T-cell (primary cell): ENCODE measurements around the gene SLC43A3. TPM values are rescaled to one million over a fixed set of nuclear protein-coding genes. Genes with fewer than 3 reads are reported as not detected.

Experiments used
- ATAC-seq, 4 experiments: fragments of 200-7000 bp in 3 of 4; fragments of 150-1000 bp in 1 of 4; cut with Tn5 transposase; replicated peaks in 1 of 4; 1 replicate in 3 of 4; 2 replicates in 1 of 4; pipeline ENCODE4 v1.10.0; 2021; ENCODE audit warnings: moderate library complexity in 3 of 4, mild to moderate bottlenecking in 2 of 4, moderate number of reproducible peaks in 1 of 4
- CTCF ChIA-PET, 2 donors: fragments of 300-600 bp; sonication (Branson Sonifier 250); formaldehyde crosslinking; loops; one replicate each; lab custom pipeline; 2022; ENCODE audit warnings: antibody characterized with exemption in 2 of 2; lab: Charles Lee
- POLR2A ChIA-PET, 2 donors: fragments of 300-600 bp; sonication (Branson Sonifier 250); formaldehyde crosslinking; loops; one replicate each; lab custom pipeline; 2022; ENCODE audit warnings: antibody characterized with exemption in 2 of 2; lab: Charles Lee
- DNase-seq, 35 experiments: peaks; one replicate each; pipeline versions ENCODE4 v3.0.0 to v3.0.0-alpha.2; 2013 to 2023
- H3K27ac ChIP-seq: one replicate; pipeline ENCODE4 v1.5.1; 2013; ENCODE audit warnings: low read length
- H3K27me3 ChIP-seq, 2 experiments: replicated peaks in 1 of 2; 1 replicate in 1 of 2; 2 replicates in 1 of 2; pipeline versions ENCODE4 v1.6.1 to v1.7.0; 2013; ENCODE audit warnings: low read length in 1 of 2, mixed read lengths in 1 of 2; ENCODE audit not compliant: control insufficient read depth in 2 of 2, insufficient read depth in 2 of 2; ENCODE audit errors: extremely low read depth in 1 of 2
- H3K36me3 ChIP-seq, 2 donors: 1 replicate in 1 of 2; 2 replicates in 1 of 2; pipeline versions ENCODE4 v1.6.1 to v1.7.0; 2013; ENCODE audit warnings: low read length in 1 of 2; ENCODE audit not compliant: control insufficient read depth in 2 of 2, insufficient read depth in 1 of 2; ENCODE audit errors: extremely low read depth in 1 of 2
- H3K4me1 ChIP-seq, 2 experiments: 1 replicate in 1 of 2; 2 replicates in 1 of 2; pipeline versions ENCODE4 v1.6.1 to v1.7.0; 2013; ENCODE audit warnings: low read length in 2 of 2, mixed read lengths in 1 of 2; ENCODE audit not compliant: insufficient read depth in 2 of 2, control insufficient read depth in 1 of 2; ENCODE audit errors: extremely low read depth in 1 of 2
- H3K4me3 ChIP-seq, 2 donors: 1 replicate in 1 of 2; 2 replicates in 1 of 2; pipeline versions ENCODE4 v1.5.1 to v1.7.0; 2013; ENCODE audit warnings: mild to moderate bottlenecking in 2 of 2, low read length in 1 of 2, moderate library complexity in 1 of 2; ENCODE audit not compliant: control insufficient read depth in 1 of 2; ENCODE audit errors: extremely low read depth in 1 of 2
- H3K9me3 ChIP-seq: 2 replicates; pipeline ENCODE4 v1.7.0; 2013
- H3K27ac Mint-ChIP-seq, 2 donors: one replicate each; pipeline ENCODE4 v1.8.0; 2020 to 2021; ENCODE audit warnings: mild to moderate bottlenecking in 2 of 2, mixed read lengths in 2 of 2
- H3K27me3 Mint-ChIP-seq, 2 donors: one replicate each; pipeline ENCODE4 v1.8.0; 2021 to 2022; ENCODE audit warnings: mixed read lengths in 2 of 2
- H3K36me3 Mint-ChIP-seq: one replicate; pipeline ENCODE4 v1.8.0; 2021; ENCODE audit warnings: mixed read lengths
- H3K4me1 Mint-ChIP-seq, 3 donors: one replicate each; pipeline ENCODE4 v1.8.0; 2020 to 2022; ENCODE audit warnings: mixed read lengths in 3 of 3, mild to moderate bottlenecking in 1 of 3
- H3K4me3 Mint-ChIP-seq, 3 donors: one replicate each; pipeline ENCODE4 v1.8.0; 2020 to 2022; ENCODE audit warnings: mild to moderate bottlenecking in 3 of 3, mixed read lengths in 3 of 3, moderate library complexity in 3 of 3
- H3K9me3 Mint-ChIP-seq, 3 donors: one replicate each; pipeline ENCODE4 v1.8.0; 2020 to 2022; ENCODE audit warnings: mixed read lengths in 3 of 3
- WGBS: methylation state at CpG from one replicate; pipeline ENCODE4 v1.1.5; 2013; ENCODE audit warnings: missing lambda C conversion rate; ENCODE audit not compliant: insufficient coverage; 5-methylcytosine and 5-hydroxymethylcytosine counted together
- total RNA-seq, 35 experiments: library from RNA in 6 of 35; stranded (reverse) in 6 of 35; fragments of 120-200 nt in 1 of 35; gene quantifications; one replicate each; pipeline versions ENCODE4 v1.2.1 to v1.2.4 and lab custom pipeline; 2013 to 2026

The SLC43A3 gene
- total RNA-seq, 5 donors from 2014 or later (not counting 1 experiment from before 2014, with no cell fraction given) = 9.9 to 18.1 (median 13.6) TPM

GRCh38 chr11:57390535-57390934 is 36.4 kb downstream of the SLC43A3 start, which contains the start of gene PRG2:
PRG2 (minus strand) TSS chr11:57390650; CDS start chr11:57389944, 706 bp downstream.
- H3K27me3 Mint-ChIP-seq = peaks cover 0 to 4% of the 10 kb centered on the region in 2 donors
- no peaks in the 10 kb centered on the region for H3K9me3 ChIP-seq
- H3K27me3 ChIP-seq = no peaks in the 10 kb centered on the region
- no peak within 1 kb of the TSS for H3K4me3 ChIP-seq
- no peak within 1 kb of the TSS for H3K27ac ChIP-seq
- ATAC-seq (no peak), DNase-seq (no peak)
- H3K27ac Mint-ChIP-seq = no peak within 1 kb of the TSS
- H3K36me3 ChIP-seq = no peaks in the 10 kb centered on the region
- no peak within 1 kb of the TSS for H3K4me3 Mint-ChIP-seq
- 40% methylated on average over 1 of the region's 2 CpGs for WGBS
- ChIA-PET POLR2A (interaction anchor here in 1 of 2 donors (0.6 kb wide), 1 partner anchor 39 kb away, joined by 5 read pairs; no protein-coding TSS in a partner anchor), CTCF (no interaction called here)
- H3K4me1 ChIP-seq = no peaks in the 10 kb centered on the region
- no peaks in the 10 kb centered on the region for H3K36me3 Mint-ChIP-seq
- no peaks in the 10 kb centered on the region for H3K9me3 Mint-ChIP-seq
- no peaks in the 10 kb centered on the region for H3K4me1 Mint-ChIP-seq

DNA sequence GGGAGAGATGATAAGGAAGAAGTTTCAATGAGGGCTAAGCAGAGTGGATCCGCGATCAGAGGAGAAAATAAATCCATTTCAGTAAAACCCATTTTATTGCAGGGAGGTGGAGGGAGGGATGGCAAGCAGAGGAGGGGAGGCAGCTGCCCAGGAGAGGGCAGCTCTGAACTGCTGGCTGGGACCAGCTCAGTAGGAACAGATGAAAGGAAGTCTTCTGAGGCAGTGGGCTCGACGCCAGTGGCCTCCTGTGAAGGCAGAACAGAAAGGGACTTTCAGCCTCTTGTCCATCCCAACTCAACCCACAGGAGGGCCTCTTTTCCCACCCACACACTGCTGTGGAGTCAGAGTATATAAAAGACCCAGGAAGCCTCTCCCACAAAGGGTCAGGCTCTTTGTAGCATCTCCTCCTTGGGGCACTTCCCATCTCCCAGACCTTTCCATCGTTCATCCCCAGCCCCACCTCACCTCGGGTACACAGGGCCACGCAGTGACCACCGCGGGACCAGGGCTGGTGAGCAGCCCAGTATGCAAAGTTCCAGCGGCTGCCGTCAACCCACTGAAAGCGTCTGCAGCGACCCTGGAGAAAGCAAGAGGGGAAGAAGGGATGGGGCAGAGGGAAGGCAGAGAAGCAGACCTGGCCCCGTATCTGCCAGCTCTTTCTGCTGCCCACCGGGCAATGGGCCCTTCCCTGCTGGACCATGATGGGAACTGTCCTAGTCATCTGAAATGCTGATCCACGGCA is 39.5 kb downstream of the SLC43A3 start:
- no peak for DNase-seq
- CTCF ChIA-PET = no interaction called here
- H3K36me3 ChIP-seq = no peaks in the 10 kb centered on the region
- H3K36me3 Mint-ChIP-seq = no peaks in the 10 kb centered on the region
- no peak overlapping the region for H3K4me3 ChIP-seq
- no peaks in the 10 kb centered on the region for H3K4me1 ChIP-seq
- H3K9me3 ChIP-seq = no peaks in the 10 kb centered on the region
- H3K27ac Mint-ChIP-seq = no peak overlapping the region
- POLR2A ChIA-PET = no interaction called here
- H3K4me1 Mint-ChIP-seq = no peaks in the 10 kb centered on the region
- 85% methylated on average over 8 of the region's 16 CpGs for WGBS
- no peaks in the 10 kb centered on the region for H3K9me3 Mint-ChIP-seq
- no peak overlapping the region for H3K4me3 Mint-ChIP-seq
- peaks cover 0 to 2% of the 10 kb centered on the region in 2 experiments for H3K27me3 ChIP-seq
- no peak overlapping the region for H3K27ac ChIP-seq
- ATAC-seq = no peak
- peaks cover under 1 to 10% of the 10 kb centered on the region in 2 donors for H3K27me3 Mint-ChIP-seq

- CTCF ChIA-PET = no interaction called here
- POLR2A ChIA-PET = no interaction called here
- peaks cover 6 to 12% of the 10 kb centered on the region in 2 donors for H3K27me3 Mint-ChIP-seq
- Histone ChIP-seq H3K36me3 (no peaks in the 10 kb centered on the region), H3K9me3 (no peaks in the 10 kb centered on the region), H3K4me3 (no peak overlapping the region), H3K27ac (no peak overlapping the region), H3K27me3 (peaks cover 0 to 3% of the 10 kb centered on the region in 2 experiments), H3K4me1 (no peaks in the 10 kb centered on the region)
- no peaks in the 10 kb centered on the region for H3K9me3 Mint-ChIP-seq
- no peak for DNase-seq
- no peak for ATAC-seq
- WGBS = 83% methylated on average over 3 of the region's 5 CpGs
- H3K4me3 Mint-ChIP-seq = no peak overlapping the region
- H3K4me1 Mint-ChIP-seq = no peaks in the 10 kb centered on the region
- H3K36me3 Mint-ChIP-seq = no peaks in the 10 kb centered on the region
- H3K27ac Mint-ChIP-seq = no peak overlapping the region
These were observed 40.6 kb downstream of the SLC43A3 start for GRCh38 chr11:57386178-57386940.

- DNase-seq = no peak
- Histone ChIP-seq H3K36me3 (no peaks in the 10 kb centered on the region), H3K27me3 (peaks cover 0 to 24% of the 10 kb centered on the region in 2 experiments), H3K4me3 (no peak within 1 kb of the TSS), H3K27ac (no peak within 1 kb of the TSS), H3K9me3 (no peaks in the 10 kb centered on the region), H3K4me1 (no peaks in the 10 kb centered on the region)
- CTCF ChIA-PET = interaction anchor here in 1 of 2 donors (0.7 kb wide), 1 partner anchor 113 kb away, joined by 4 read pairs; no protein-coding TSS in a partner anchor
- no peaks in the 10 kb centered on the region for H3K9me3 Mint-ChIP-seq
- no peak within 1 kb of the TSS for H3K27ac Mint-ChIP-seq
- POLR2A ChIA-PET = interaction anchor here in 1 of 2 donors (0.7 kb wide), 1 partner anchor 44 kb away, joined by 4 read pairs; no protein-coding TSS in a partner anchor
- WGBS = no CpG with 5 or more reads among the region's 2 CpGs
- H3K36me3 Mint-ChIP-seq = no peaks in the 10 kb centered on the region
- peaks cover 25 to 29% of the 10 kb centered on the region in 2 donors for H3K27me3 Mint-ChIP-seq
- ATAC-seq = no peak
- H3K4me1 Mint-ChIP-seq = no peaks in the 10 kb centered on the region
- no peak within 1 kb of the TSS for H3K4me3 Mint-ChIP-seq
These were observed 45.9 kb downstream of the SLC43A3 start, which contains the start of gene PRG3 for GRCh38 chr11:57380975-57381374. PRG3 (minus strand) TSS chr11:57381150; CDS start chr11:57380708, 442 bp downstream.

DNA sequence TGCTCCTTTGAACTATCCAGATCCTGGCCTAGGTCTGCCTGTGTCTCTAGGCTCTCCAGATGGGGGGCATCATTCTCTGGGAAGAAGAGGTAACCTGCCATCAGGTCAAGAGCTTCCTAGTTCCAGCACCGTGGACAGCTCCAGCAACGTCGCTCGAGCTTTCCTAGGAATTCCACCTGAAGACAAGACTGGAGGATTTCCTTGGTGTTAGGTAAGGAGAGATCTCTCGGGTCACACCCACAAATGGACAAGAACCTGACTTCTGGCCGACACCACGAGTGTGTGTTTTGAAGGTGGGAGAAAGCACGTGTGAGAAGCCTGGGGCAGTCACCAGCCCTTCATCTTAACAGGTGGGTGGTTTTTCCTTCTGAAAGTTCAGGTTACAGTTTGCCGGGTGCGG is 47.2 kb downstream of the SLC43A3 start:
- no peak overlapping the region for H3K4me3 Mint-ChIP-seq
- no peaks in the 10 kb centered on the region for H3K9me3 Mint-ChIP-seq
- no peaks in the 10 kb centered on the region for H3K4me1 Mint-ChIP-seq
- Histone ChIP-seq H3K27me3 (peaks cover 0 to 24% of the 10 kb centered on the region in 2 experiments), H3K27ac (no peak overlapping the region), H3K4me1 (no peaks in the 10 kb centered on the region), H3K9me3 (no peaks in the 10 kb centered on the region), H3K4me3 (no peak overlapping the region), H3K36me3 (no peaks in the 10 kb centered on the region)
- H3K27ac Mint-ChIP-seq = no peak overlapping the region
- 9% methylated on average over 5 of the region's 10 CpGs for WGBS
- DNase-seq = no peak
- no peak for ATAC-seq
- peaks cover 25 to 28% of the 10 kb centered on the region in 2 donors for H3K27me3 Mint-ChIP-seq
- ChIA-PET POLR2A (no interaction called here), CTCF (no interaction called here)
- H3K36me3 Mint-ChIP-seq = no peaks in the 10 kb centered on the region

GRCh38 chr11:57378186-57378585 is 48.7 kb downstream of the SLC43A3 start:
- H3K27me3 ChIP-seq = peaks cover 0 to 22% of the 10 kb centered on the region in 2 experiments
- H3K27ac ChIP-seq = no peak overlapping the region
- no peaks in the 10 kb centered on the region for H3K36me3 ChIP-seq
- ATAC-seq (no peak), DNase-seq (no peak)
- Mint-ChIP-seq H3K27me3 (peaks cover 24 to 25% of the 10 kb centered on the region in 2 donors), H3K9me3 (no peaks in the 10 kb centered on the region), H3K36me3 (no peaks in the 10 kb centered on the region), H3K4me1 (no peaks in the 10 kb centered on the region), H3K4me3 (no peak overlapping the region), H3K27ac (no peak overlapping the region)
- POLR2A ChIA-PET = no interaction called here
- H3K4me1 ChIP-seq = no peaks in the 10 kb centered on the region
- no peak overlapping the region for H3K4me3 ChIP-seq
- CTCF ChIA-PET = interaction anchor here in 1 of 2 donors (0.5 to 0.6 kb wide), 2 partner anchors 26 to 353 kb away, joined by 3 to 7 read pairs; no protein-coding TSS in a partner anchor
- no peaks in the 10 kb centered on the region for H3K9me3 ChIP-seq
